Activated naive CD8-positive, alpha-beta T cell treated with anti-CD3 and anti-CD28 coated beads for 36 hours (primary cell): ENCODE results near the gene TMCO4. TPM values are rescaled to one million over a fixed set of nuclear protein-coding genes. Genes with fewer than 3 reads are reported as not detected.
"Not testable (repeated sequence)": the region's sequence is repeated elsewhere in the genome, so short reads cannot be mapped to it uniquely, and the experiment has no call there.

ENCODE experiments used
- DNase-seq: peaks from one replicate; pipeline ENCODE4 v3.0.0; 2021
- H3K27ac Mint-ChIP-seq: one replicate; pipeline ENCODE4 v1.8.0; 2022; ENCODE audit warnings: mild to moderate bottlenecking, moderate library complexity, mixed read lengths
- H3K27me3 Mint-ChIP-seq: one replicate; pipeline ENCODE4 v1.8.0; 2022; ENCODE audit warnings: mild to moderate bottlenecking, mixed read lengths
- H3K36me3 Mint-ChIP-seq: one replicate; pipeline ENCODE4 v1.8.0; 2021; ENCODE audit warnings: mild to moderate bottlenecking, mixed read lengths
- H3K4me1 Mint-ChIP-seq: one replicate; pipeline ENCODE4 v1.8.0; 2021; ENCODE audit warnings: mixed read lengths
- H3K4me3 Mint-ChIP-seq: one replicate; pipeline ENCODE4 v1.8.0; 2022; ENCODE audit warnings: mild to moderate bottlenecking, moderate library complexity, mixed read lengths
- H3K9me3 Mint-ChIP-seq: one replicate; pipeline ENCODE4 v1.8.0; 2022; ENCODE audit warnings: mixed read lengths
- total RNA-seq, 2 experiments: library from RNA; stranded (reverse); gene quantifications; one replicate each; pipeline ENCODE4 v1.2.3, GENCODE V29; 2021

Gene TMCO4
- total RNA-seq, 2 experiments from 2014 or later, result 12.5 to 13.9 TPM

- H3K9me3 Mint-ChIP-seq, result no peaks in the 10 kb centered on the region
- DNase-seq, result no peak
- no peaks in the 10 kb centered on the region for H3K36me3 Mint-ChIP-seq
- H3K4me1 Mint-ChIP-seq, result no peaks in the 10 kb centered on the region
- H3K27me3 Mint-ChIP-seq, result peaks cover 7% of the 10 kb centered on the region
- no peak overlapping the region for H3K4me3 Mint-ChIP-seq
- no peak overlapping the region for H3K27ac Mint-ChIP-seq
These were observed 18.6 kb upstream of the TMCO4 start for GRCh38 chr1:19818324-19818723.

DNA sequence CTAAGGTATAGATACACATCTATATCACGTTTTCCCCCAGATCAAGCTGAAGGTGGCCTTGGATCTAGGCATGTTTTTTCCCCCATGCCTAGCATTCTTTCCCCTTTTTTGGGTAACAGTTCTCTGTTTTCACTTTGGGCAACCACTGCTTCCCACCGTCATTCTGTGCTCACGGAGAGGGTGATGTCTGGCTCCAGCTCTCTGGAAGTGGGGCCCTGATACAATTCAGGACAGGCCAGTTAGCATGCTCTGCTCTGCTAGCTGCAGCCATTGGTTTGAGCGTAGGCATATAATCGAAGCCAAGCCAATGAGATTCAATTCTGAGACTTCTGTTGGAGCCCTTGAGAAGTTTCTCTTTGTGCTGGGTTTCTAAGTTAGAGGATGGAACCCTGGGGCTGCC, 17.4 kb upstream of the TMCO4 start:
- Mint-ChIP-seq H3K27me3 (peaks cover 6% of the 10 kb centered on the region), H3K9me3 (no peaks in the 10 kb centered on the region), H3K4me3 (no peak overlapping the region), H3K36me3 (no peaks in the 10 kb centered on the region), H3K4me1 (no peaks in the 10 kb centered on the region), H3K27ac (no peak overlapping the region)
- no peak for DNase-seq

- H3K27ac Mint-ChIP-seq, DNase-seq, H3K4me3 Mint-ChIP-seq, H3K4me1 Mint-ChIP-seq, H3K36me3 Mint-ChIP-seq, H3K9me3 Mint-ChIP-seq, H3K27me3 Mint-ChIP-seq: not testable (repeated sequence)
These were observed 17.0 kb upstream of the TMCO4 start for GRCh38 chr1:19816737-19817086.

DNA sequence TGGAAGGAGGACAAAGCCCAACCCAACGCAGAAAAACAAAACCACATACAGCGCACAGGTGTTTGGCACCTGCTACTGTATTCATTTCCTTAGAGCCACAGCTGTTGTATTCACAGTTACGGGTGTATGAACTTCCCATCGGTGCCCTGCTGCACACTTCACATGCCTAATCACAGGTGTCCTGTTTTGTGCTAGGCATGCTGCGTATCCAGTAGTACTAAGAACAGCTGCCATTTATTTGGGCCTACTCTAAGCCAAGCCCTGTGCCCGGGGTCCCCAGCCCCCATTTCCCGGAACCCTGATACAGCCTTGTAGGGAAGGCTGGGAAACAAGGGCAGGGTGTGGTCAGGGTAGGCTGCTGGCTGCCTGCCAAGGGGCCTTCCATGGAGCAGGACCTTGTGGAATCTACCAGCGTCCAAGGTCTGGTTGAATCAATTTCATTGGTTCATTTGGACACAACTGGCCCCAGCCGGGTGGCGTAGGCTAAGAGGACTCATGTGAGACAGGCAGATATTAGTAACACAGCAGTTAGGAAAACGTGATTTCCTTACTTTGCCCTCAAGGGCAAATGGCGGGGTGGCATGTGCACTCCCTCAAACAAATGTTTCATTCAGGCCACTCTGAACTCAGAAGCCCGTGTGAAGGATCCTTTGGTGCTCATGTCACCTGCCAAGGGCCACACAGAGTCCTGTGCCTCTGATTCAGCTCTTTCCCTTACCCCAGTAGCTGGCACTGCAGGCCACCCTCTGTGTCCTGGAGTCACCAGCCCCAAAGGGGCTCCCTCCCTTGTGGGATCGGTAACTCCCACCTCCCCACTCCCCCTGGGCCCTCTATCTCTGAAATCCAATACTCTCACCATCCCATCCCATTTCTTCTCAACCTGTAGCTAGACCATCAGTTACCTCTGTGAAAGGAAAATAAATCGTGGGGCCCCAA, 16.4 kb upstream of the TMCO4 start:
- H3K36me3 Mint-ChIP-seq, result no peaks in the 10 kb centered on the region
- H3K27me3 Mint-ChIP-seq, result no peaks in the 10 kb centered on the region
- no peaks in the 10 kb centered on the region for H3K9me3 Mint-ChIP-seq
- H3K27ac Mint-ChIP-seq, result no peak overlapping the region
- no peaks in the 10 kb centered on the region for H3K4me1 Mint-ChIP-seq
- no peak overlapping the region for H3K4me3 Mint-ChIP-seq
- DNase-seq, result no peak

- Mint-ChIP-seq H3K27me3 (no peaks in the 10 kb centered on the region), H3K4me1 (no peaks in the 10 kb centered on the region), H3K4me3 (no peak within 1 kb of the TSS)
These were observed 15.2 kb upstream of the TMCO4 start, which contains the start of gene RNF186 for GRCh38 chr1:19814681-19815503. Gene RNF186, minus strand, starts transcription at chr1:19815283. Its CDS starts 182 bp downstream, at chr1:19815101.

DNA sequence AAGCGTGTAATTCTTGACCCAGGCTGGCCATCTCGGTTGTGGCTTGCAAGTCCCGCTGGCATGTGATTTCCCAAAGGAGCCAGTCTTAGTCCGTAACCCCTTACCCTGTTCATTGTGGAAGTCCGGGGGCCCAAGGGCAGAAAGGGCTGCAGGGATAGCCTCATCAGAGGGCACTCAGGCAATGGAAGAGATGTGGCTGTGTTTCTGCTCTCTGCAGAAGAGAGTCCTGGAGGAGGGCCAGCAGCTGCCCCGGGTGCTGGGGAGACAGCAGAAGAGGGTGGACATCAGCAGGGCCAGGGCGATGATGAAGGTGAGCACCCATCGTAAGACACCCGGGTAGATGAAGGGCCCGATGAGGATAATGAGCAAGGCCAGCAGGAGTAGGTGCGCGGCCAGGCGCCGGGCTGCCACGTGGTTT, 14.5 kb upstream of the TMCO4 start:
- H3K36me3 Mint-ChIP-seq, result no peaks in the 10 kb centered on the region
- H3K4me1 Mint-ChIP-seq, result no peaks in the 10 kb centered on the region
- DNase-seq, result no peak
- H3K4me3 Mint-ChIP-seq, result no peak overlapping the region
- H3K9me3 Mint-ChIP-seq, result no peaks in the 10 kb centered on the region
- no peaks in the 10 kb centered on the region for H3K27me3 Mint-ChIP-seq
- no peak overlapping the region for H3K27ac Mint-ChIP-seq

More at GRCh38 chr1:19814681-19815503, 15.2 kb upstream of the TMCO4 start, which contains the start of gene RNF186:
- Mint-ChIP-seq H3K27ac (no peak within 1 kb of the TSS), H3K36me3 (no peaks in the 10 kb centered on the region), H3K9me3 (no peaks in the 10 kb centered on the region)
- no peak for DNase-seq

GRCh38 chr1:19813643-19813960, 13.9 kb upstream of the TMCO4 start:
- no peaks in the 10 kb centered on the region for H3K27me3 Mint-ChIP-seq
- no peak overlapping the region for H3K4me3 Mint-ChIP-seq
- no peak overlapping the region for H3K27ac Mint-ChIP-seq
- H3K9me3 Mint-ChIP-seq, result no peaks in the 10 kb centered on the region
- H3K4me1 Mint-ChIP-seq, result no peaks in the 10 kb centered on the region
- H3K36me3 Mint-ChIP-seq, result no peaks in the 10 kb centered on the region
- no peak for DNase-seq

- no peaks in the 10 kb centered on the region for H3K9me3 Mint-ChIP-seq
- H3K27me3 Mint-ChIP-seq, result no peaks in the 10 kb centered on the region
- no peak for DNase-seq
- H3K4me3 Mint-ChIP-seq, result no peak overlapping the region
- no peak overlapping the region for H3K27ac Mint-ChIP-seq
- no peaks in the 10 kb centered on the region for H3K36me3 Mint-ChIP-seq
- H3K4me1 Mint-ChIP-seq, result no peaks in the 10 kb centered on the region
These were observed 13.3 kb upstream of the TMCO4 start for GRCh38 chr1:19812875-19813642.

GRCh38 chr1:19811206-19811851, 11.6 kb upstream of the TMCO4 start:
- Mint-ChIP-seq H3K9me3 (no peaks in the 10 kb centered on the region), H3K4me1 (no peaks in the 10 kb centered on the region), H3K27me3 (no peaks in the 10 kb centered on the region), H3K27ac (no peak overlapping the region), H3K4me3 (no peak overlapping the region), H3K36me3 (no peaks in the 10 kb centered on the region)
- DNase-seq, result peak; percentile 53

DNA sequence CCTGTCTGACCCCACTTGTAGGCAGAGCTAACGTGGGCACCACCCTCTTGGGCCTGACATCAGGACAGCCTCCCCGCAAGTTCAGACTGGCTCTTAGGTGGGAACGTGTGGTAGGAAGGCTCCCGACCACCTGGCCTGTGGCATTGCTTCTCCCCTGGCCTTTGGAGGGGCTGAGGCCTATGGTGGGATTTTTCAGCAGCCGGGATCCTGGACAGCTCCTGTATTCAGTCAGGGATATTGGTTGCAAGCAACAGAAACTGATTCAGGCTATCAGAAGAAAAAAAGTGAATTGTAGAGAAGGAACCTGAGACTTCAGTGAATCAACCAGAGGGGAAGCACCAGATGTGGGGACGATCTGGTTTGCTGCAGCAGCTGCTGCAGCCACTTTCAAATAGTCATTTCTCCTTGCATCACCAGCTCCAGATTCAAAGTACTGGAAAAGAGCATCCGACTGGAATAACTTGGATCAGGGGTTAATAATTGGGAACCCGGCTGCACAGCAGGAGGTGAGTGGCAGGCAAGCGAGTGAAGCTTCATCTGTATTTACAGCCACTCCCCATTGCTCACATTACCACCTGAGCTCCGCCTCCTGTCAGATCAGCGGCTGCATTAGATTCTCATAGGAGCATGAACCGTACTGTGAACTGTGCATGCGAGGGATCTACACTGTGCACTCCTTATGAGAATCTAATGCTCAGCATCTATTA, 9.5 kb upstream of the TMCO4 start:
- H3K4me1 Mint-ChIP-seq, result no peaks in the 10 kb centered on the region
- H3K27me3 Mint-ChIP-seq, result no peaks in the 10 kb centered on the region
- no peak for DNase-seq
- no peaks in the 10 kb centered on the region for H3K9me3 Mint-ChIP-seq
- H3K36me3 Mint-ChIP-seq, result no peaks in the 10 kb centered on the region
- H3K4me3 Mint-ChIP-seq, result no peak overlapping the region
- H3K27ac Mint-ChIP-seq, result no peak overlapping the region

GRCh38 chr1:19808351-19808750, 8.6 kb upstream of the TMCO4 start:
- H3K27ac Mint-ChIP-seq, result no peak overlapping the region
- H3K36me3 Mint-ChIP-seq, result no peaks in the 10 kb centered on the region
- no peak overlapping the region for H3K4me3 Mint-ChIP-seq
- H3K4me1 Mint-ChIP-seq, result no peaks in the 10 kb centered on the region
- no peaks in the 10 kb centered on the region for H3K9me3 Mint-ChIP-seq
- no peaks in the 10 kb centered on the region for H3K27me3 Mint-ChIP-seq
- DNase-seq, result no peak

DNA sequence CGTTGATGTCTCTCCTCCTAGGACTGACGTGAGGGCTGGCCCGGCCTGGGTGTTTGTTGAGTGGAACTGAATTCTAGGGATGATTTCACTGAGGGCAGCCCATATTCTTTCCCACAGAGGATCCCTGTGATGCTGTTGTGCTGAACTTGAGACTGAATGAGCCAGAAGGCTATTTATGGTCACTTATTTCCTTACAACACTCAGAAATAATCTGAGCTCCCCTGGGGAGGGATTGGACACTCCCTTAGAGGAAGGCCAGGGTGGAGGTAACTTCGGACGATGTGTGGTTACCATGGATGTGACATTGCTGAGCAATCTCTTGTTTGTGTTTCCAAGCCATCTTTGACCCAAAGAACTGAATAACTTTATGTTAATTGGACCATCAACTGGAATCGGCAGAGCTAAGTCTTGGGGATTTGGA, 5.1 kb upstream of the TMCO4 start:
- no peaks in the 10 kb centered on the region for H3K36me3 Mint-ChIP-seq
- DNase-seq, result no peak
- no peaks in the 10 kb centered on the region for H3K9me3 Mint-ChIP-seq
- H3K27me3 Mint-ChIP-seq, result peaks cover 3% of the 10 kb centered on the region
- peaks cover 7% of the 10 kb centered on the region for H3K4me1 Mint-ChIP-seq
- H3K27ac Mint-ChIP-seq, result no peak overlapping the region
- H3K4me3 Mint-ChIP-seq, result no peak overlapping the region

DNA sequence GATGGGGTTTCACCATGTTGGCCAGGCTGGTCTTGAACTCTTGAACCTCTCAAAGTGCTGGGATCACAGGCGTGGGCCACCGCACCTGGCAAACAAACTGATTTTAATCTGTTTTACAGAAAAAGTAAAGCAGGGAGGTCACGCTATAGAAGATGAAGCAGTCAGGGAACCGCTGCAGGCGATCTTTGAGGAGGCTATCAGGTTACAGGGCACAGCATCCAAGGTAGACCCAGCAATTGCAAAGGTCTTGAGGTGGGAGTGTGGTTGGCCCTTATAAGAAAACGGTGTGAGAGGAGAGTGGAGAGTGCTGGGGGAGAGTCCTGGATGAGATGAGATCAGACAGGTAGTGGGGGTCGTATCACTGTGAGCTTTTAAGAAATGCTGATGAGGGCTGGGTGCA, 2.6 kb upstream of the TMCO4 start:
- Mint-ChIP-seq H3K4me3 (no peak overlapping the region), H3K4me1 (peaks cover 18% of the 10 kb centered on the region), H3K36me3 (peaks cover 2% of the 10 kb centered on the region), H3K27ac (no peak overlapping the region), H3K9me3 (no peaks in the 10 kb centered on the region), H3K27me3 (peaks cover 3% of the 10 kb centered on the region)
- DNase-seq, result no peak
